ENCODE measurements around the gene TM6SF1.

GRCh38 chr15:83129791-83130190, 22.3 kb downstream of the TM6SF1 start:
- TF ChIP-seq CTCF (conservative IDR thresholded peaks at IDR 0.05 in 1 of 2, IDR thresholded peaks at IDR 0.05 in 1 of 2; ENCODE audit: extremely low read depth in 1 of 2, insufficient read depth in 1 of 2, low read depth in 1 of 2, low read length in 2 of 2) (no peak), EZH2 (IDR thresholded peaks at IDR 0.05; ENCODE audit: borderline replicate concordance, low read length) (no peak)

Measured in mammary epithelial cell (primary cell).